ENCODE data around the gene CNTN1. TPM values are rescaled to one million over a fixed set of nuclear protein-coding genes. Genes with fewer than 3 reads are reported as not detected.

The CNTN1 gene
- polyA plus RNA-seq, 1 donor (not counting 4 experiments of a cell fraction or from before 2014, with no cell fraction given), result 19.0 TPM

GRCh38 chr12:41096797-41097196 lies 404.6 kb downstream of the CNTN1 start:
- DNase-seq (ENCODE audit: low read depth, low spot score), result no peak
- H3K9ac ChIP-seq (ENCODE audit: control insufficient read depth, extremely low read depth, insufficient read depth, low read length), result no peak overlapping the region
- dilution Hi-C loops (cut with MboI; ENCODE audit: extremely low pct_ligation_motif_present, low sequenced_read_pairs), result no loop called here
- no peaks in the 10 kb centered on the region for H3K79me2 ChIP-seq (ENCODE audit: control insufficient read depth, insufficient read depth, low read length)
- H3K36me3 ChIP-seq (ENCODE audit: control insufficient read depth in 2 of 2, extremely low read depth in 1 of 2, insufficient read depth in 2 of 2, low read length in 2 of 2), result no peaks in the 10 kb centered on the region
- no peaks in the 10 kb centered on the region for H3K9me1 ChIP-seq (ENCODE audit: control insufficient read depth, extremely low read depth, insufficient read depth, low read length)
- H3K9me3 ChIP-seq (ENCODE audit: control insufficient read depth, low read depth, low read length), result no peaks in the 10 kb centered on the region
- TF ChIP-seq EZH2 (IDR thresholded peaks at IDR 0.05; ENCODE audit: low read length) (no peak), CTCF (optimal IDR thresholded peaks at IDR 0.05 in 1 of 3, IDR thresholded peaks at IDR 0.05 in 1 of 3, conservative IDR thresholded peaks at IDR 0.05 in 1 of 3; ENCODE audit: extremely low read depth in 1 of 3, insufficient read depth in 2 of 3, low read length in 3 of 3) (no peak)
- no peaks in the 10 kb centered on the region for H4K20me1 ChIP-seq (ENCODE audit: control insufficient read depth, extremely low read depth, insufficient read depth, low read length)
- no peak overlapping the region for H3K4me2 ChIP-seq (ENCODE audit: control insufficient read depth, extremely low read depth, insufficient read depth, low read depth, low read length)
- no peak for FAIRE-seq
- H3K27me3 ChIP-seq (ENCODE audit: control insufficient read depth, extremely low read depth, insufficient read depth, low read length), result no peaks in the 10 kb centered on the region
- H2AFZ ChIP-seq (ENCODE audit: control insufficient read depth, low read length), result no peak overlapping the region
- no peak overlapping the region for H3K4me3 ChIP-seq (ENCODE audit: control insufficient read depth in 2 of 3, extremely low read depth in 1 of 3, insufficient read depth in 2 of 3, low read depth in 1 of 3, low read length in 3 of 3)
- no peak overlapping the region for H3K27ac ChIP-seq (ENCODE audit: control insufficient read depth, insufficient read depth, low read length)
- H3K4me1 ChIP-seq (ENCODE audit: control insufficient read depth, extremely low read depth, insufficient read depth, low read length), result no peaks in the 10 kb centered on the region

DNA sequence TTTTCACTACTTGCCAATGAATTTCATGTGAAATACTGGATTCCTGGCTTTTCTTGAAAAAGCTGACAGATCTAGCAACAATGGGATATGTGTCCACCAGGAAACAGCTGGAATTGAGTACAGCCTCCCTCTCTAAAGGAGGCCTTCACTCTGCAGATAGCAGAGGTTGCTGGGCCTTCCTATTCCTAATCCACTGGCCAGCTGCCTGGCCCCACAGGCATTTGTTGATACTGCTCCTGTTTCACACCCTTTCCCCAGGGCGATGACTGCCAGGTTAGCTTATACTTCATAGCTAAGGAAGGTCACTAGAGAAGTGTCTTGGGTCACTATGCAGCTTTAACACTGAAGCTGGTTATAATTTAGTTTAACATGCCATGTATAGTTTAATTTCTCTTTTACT lies 408.3 kb downstream of the CNTN1 start:
- TF ChIP-seq EZH2 (IDR thresholded peaks at IDR 0.05; ENCODE audit: low read length), result no peak
- TF ChIP-seq CTCF (optimal IDR thresholded peaks at IDR 0.05 in 1 of 3, IDR thresholded peaks at IDR 0.05 in 1 of 3, conservative IDR thresholded peaks at IDR 0.05 in 1 of 3; ENCODE audit: extremely low read depth in 1 of 3, insufficient read depth in 2 of 3, low read length in 3 of 3), result no peak
- Histone ChIP-seq H3K4me3 (ENCODE audit: control insufficient read depth in 2 of 3, extremely low read depth in 1 of 3, insufficient read depth in 2 of 3, low read depth in 1 of 3, low read length in 3 of 3) (no peak overlapping the region), H3K4me2 (ENCODE audit: control insufficient read depth, extremely low read depth, insufficient read depth, low read depth, low read length) (no peak overlapping the region), H3K9me1 (ENCODE audit: control insufficient read depth, extremely low read depth, insufficient read depth, low read length) (no peaks in the 10 kb centered on the region), H2AFZ (ENCODE audit: control insufficient read depth, low read length) (no peak overlapping the region), H3K9ac (ENCODE audit: control insufficient read depth, extremely low read depth, insufficient read depth, low read length) (no peak overlapping the region), H3K79me2 (ENCODE audit: control insufficient read depth, insufficient read depth, low read length) (no peaks in the 10 kb centered on the region), H3K27me3 (ENCODE audit: control insufficient read depth, extremely low read depth, insufficient read depth, low read length) (no peaks in the 10 kb centered on the region), H3K36me3 (ENCODE audit: control insufficient read depth in 2 of 2, extremely low read depth in 1 of 2, insufficient read depth in 2 of 2, low read length in 2 of 2) (no peaks in the 10 kb centered on the region), H3K27ac (ENCODE audit: control insufficient read depth, insufficient read depth, low read length) (no peak overlapping the region), H4K20me1 (ENCODE audit: control insufficient read depth, extremely low read depth, insufficient read depth, low read length) (no peaks in the 10 kb centered on the region), H3K4me1 (ENCODE audit: control insufficient read depth, extremely low read depth, insufficient read depth, low read length) (no peaks in the 10 kb centered on the region), H3K9me3 (ENCODE audit: control insufficient read depth, low read depth, low read length) (no peaks in the 10 kb centered on the region)
- dilution Hi-C loops (cut with MboI; ENCODE audit: extremely low pct_ligation_motif_present, low sequenced_read_pairs), result no loop called here
- FAIRE-seq, result no peak
- DNase-seq (ENCODE audit: low read depth, low spot score), result no peak

Measured in keratinocyte (primary cell).